ENCODE results near the gene PIK3R5. TPM values are rescaled to one million over a fixed set of nuclear protein-coding genes. Genes with fewer than 3 reads are reported as not detected.
"Not testable (repeated sequence)": the region's sequence is repeated elsewhere in the genome, so short reads cannot be mapped to it uniquely, and the experiment has no call there.

The PIK3R5 gene
- total and polyA plus RNA-seq, 7 donors: 0.20 to 2.9 (median 1.1) TPM

GRCh38 chr17:8857919-8858318 is 107.6 kb downstream of the PIK3R5 start:
- intact Hi-C loops (cut with DNase I): no loop called here
- Histone ChIP-seq H3K27ac (peak overlapping the region; percentile 8), H3K27me3 (ENCODE audit: insufficient read depth in 3 of 3, low read length in 2 of 3) (no peaks in the 10 kb centered on the region), H3K4me1 (no peaks in the 10 kb centered on the region), H3K9me3 (no peaks in the 10 kb centered on the region), H3K36me3 (ENCODE audit: insufficient read depth in 1 of 2, low read depth in 1 of 2) (no peaks in the 10 kb centered on the region), H3K4me3 (no peak overlapping the region)
- WGBS, 3 donors: 29 to 34% (median 31%) methylated on average over 5 of the region's 5 CpGs
- TF ChIP-seq, protein P1, sequence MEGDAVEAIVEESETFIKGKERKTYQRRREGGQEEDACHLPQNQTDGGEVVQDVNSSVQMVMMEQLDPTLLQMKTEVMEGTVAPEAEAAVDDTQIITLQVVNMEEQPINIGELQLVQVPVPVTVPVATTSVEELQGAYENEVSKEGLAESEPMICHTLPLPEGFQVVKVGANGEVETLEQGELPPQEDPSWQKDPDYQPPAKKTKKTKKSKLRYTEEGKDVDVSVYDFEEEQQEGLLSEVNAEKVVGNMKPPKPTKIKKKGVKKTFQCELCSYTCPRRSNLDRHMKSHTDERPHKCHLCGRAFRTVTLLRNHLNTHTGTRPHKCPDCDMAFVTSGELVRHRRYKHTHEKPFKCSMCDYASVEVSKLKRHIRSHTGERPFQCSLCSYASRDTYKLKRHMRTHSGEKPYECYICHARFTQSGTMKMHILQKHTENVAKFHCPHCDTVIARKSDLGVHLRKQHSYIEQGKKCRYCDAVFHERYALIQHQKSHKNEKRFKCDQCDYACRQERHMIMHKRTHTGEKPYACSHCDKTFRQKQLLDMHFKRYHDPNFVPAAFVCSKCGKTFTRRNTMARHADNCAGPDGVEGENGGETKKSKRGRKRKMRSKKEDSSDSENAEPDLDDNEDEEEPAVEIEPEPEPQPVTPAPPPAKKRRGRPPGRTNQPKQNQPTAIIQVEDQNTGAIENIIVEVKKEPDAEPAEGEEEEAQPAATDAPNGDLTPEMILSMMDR (IDR thresholded peaks at IDR 0.05): no peak
- ATAC-seq: no peak
- no peak for DNase-seq

- WGBS, 3 donors: 38 to 44% (median 43%) methylated on average over 14 of the region's 14 CpGs
- DNase-seq: no peak
- no peak overlapping the region for H3K27ac ChIP-seq
Observed at GRCh38 chr17:8856869-8857575, 108.5 kb downstream of the PIK3R5 start.

DNA sequence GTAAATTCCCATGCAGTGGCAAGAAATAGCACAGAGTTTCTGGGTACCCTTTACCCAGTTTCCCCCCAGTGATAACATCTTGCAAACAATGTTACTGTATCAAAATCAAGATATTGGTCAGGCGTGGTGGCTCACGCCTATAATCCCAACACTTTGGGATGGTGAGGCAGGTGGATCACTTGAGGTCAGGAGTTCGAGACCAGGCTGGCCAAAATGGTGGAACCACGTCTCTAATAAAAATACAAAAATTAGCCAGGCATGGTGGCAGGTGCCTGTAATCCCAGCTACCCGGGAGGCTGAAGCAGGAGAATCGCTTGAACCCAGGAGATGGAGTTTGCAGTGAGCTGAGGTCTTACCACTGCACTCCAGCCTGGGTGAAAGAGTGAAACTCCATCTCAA is 109.3 kb downstream of the PIK3R5 start:
- H3K9me3 ChIP-seq; H3K4me1 ChIP-seq; H3K27me3 ChIP-seq (ENCODE audit: insufficient read depth in 3 of 3, low read length in 2 of 3); H3K36me3 ChIP-seq (ENCODE audit: insufficient read depth in 1 of 2, low read depth in 1 of 2); intact Hi-C loops (cut with DNase I); H3K4me3 ChIP-seq; ATAC-seq; H3K27ac ChIP-seq; DNase-seq: not testable (repeated sequence)
- 71 to 75% (median 74%) methylated on average over 6 of the region's 6 CpGs for WGBS, 3 donors

More at GRCh38 chr17:8856869-8857575, 108.5 kb downstream of the PIK3R5 start:
- Histone ChIP-seq H3K4me3 (no peak overlapping the region), H3K4me1 (no peaks in the 10 kb centered on the region), H3K9me3 (no peaks in the 10 kb centered on the region), H3K27me3 (ENCODE audit: insufficient read depth in 3 of 3, low read length in 2 of 3) (no peaks in the 10 kb centered on the region), H3K36me3 (ENCODE audit: insufficient read depth in 1 of 2, low read depth in 1 of 2) (no peaks in the 10 kb centered on the region)
- intact Hi-C loops (cut with DNase I): no loop called here
- TF ChIP-seq, protein P1 (IDR thresholded peaks at IDR 0.05): no peak
- no peak for ATAC-seq

DNA sequence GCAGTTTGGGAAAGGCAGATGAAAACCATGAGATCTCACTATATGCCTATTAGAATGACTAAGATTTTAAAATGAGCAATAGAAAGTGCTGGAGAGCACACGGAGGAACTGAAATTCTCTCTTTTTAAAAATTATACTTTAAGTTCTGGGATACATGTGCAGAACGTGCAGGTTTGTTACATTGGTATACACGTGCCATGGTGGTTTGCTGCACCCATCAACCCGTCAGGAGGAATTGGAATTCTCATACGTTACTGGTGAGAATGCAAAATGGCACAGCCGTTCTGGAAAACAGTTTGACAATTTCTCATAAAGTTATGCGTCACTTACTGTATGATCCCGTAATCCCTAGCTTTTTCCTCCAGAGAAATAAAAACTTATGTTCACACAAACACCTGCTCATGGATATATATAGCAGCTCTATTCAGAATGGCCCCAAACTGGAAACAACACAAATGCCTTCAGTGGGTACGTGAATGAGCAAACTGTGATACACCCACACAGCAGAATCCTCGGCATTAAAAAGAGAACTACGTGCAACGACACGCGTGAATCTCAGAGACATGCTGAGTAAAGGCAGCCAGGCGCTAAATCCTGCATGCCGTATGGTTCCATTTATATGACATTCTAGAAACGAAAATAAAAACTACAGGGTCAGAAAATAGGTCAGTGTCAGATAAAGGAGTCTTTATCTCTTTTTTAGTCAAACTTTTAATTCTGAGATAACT is 109.9 kb downstream of the PIK3R5 start:
- intact Hi-C loops (cut with DNase I): no loop called here
- DNase-seq: no peak
- Histone ChIP-seq H3K27me3 (ENCODE audit: insufficient read depth in 3 of 3, low read length in 2 of 3) (no peaks in the 10 kb centered on the region), H3K9me3 (no peaks in the 10 kb centered on the region), H3K36me3 (ENCODE audit: insufficient read depth in 1 of 2, low read depth in 1 of 2) (no peaks in the 10 kb centered on the region), H3K4me1 (no peaks in the 10 kb centered on the region), H3K4me3 (no peak overlapping the region), H3K27ac (no peak overlapping the region)
- no peak for ATAC-seq
- 23 to 30% (median 26%) methylated on average over 17 of the region's 17 CpGs for WGBS, 3 donors
- TF ChIP-seq, protein P1 (IDR thresholded peaks at IDR 0.05): no peak

DNA sequence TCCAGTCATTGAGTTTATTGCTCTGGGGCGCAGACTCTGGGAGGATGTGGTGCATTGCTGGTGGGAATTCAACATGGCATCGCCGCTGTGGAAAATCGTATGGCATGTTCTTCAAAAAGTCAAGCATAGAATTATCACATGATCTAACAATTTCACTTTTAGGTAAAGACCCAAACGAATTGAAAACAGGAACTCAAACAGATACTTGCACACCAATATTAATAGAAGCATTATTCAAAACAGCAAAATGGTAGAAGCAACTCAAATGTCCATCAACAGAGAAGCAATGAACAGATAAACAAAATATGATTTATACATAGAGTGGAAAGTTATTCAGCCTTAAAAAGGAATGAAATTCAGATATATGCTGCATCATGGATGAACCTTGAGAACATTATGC is 113.9 kb downstream of the PIK3R5 start:
- Histone ChIP-seq H3K4me3 (no peak overlapping the region), H3K4me1 (no peaks in the 10 kb centered on the region), H3K9me3 (no peaks in the 10 kb centered on the region), H3K27ac (no peak overlapping the region), H3K27me3 (ENCODE audit: insufficient read depth in 3 of 3, low read length in 2 of 3) (no peaks in the 10 kb centered on the region), H3K36me3 (ENCODE audit: insufficient read depth in 1 of 2, low read depth in 1 of 2) (no peaks in the 10 kb centered on the region)
- DNase-seq (no peak), ATAC-seq (no peak)
- TF ChIP-seq, protein P1 (IDR thresholded peaks at IDR 0.05): no peak
- 86 to 91% (median 88%) methylated on average over 5 of the region's 5 CpGs for WGBS, 3 donors
- intact Hi-C loops (cut with DNase I): no loop called here

Measured in psoas muscle (tissue), 8 donors.